Measurements from ENCODE around the gene BRAT1.
"Not testable (repeated sequence)": the region's sequence is repeated elsewhere in the genome, so short reads cannot be mapped to it uniquely, and the experiment has no call there.

The BRAT1 gene

DNA sequence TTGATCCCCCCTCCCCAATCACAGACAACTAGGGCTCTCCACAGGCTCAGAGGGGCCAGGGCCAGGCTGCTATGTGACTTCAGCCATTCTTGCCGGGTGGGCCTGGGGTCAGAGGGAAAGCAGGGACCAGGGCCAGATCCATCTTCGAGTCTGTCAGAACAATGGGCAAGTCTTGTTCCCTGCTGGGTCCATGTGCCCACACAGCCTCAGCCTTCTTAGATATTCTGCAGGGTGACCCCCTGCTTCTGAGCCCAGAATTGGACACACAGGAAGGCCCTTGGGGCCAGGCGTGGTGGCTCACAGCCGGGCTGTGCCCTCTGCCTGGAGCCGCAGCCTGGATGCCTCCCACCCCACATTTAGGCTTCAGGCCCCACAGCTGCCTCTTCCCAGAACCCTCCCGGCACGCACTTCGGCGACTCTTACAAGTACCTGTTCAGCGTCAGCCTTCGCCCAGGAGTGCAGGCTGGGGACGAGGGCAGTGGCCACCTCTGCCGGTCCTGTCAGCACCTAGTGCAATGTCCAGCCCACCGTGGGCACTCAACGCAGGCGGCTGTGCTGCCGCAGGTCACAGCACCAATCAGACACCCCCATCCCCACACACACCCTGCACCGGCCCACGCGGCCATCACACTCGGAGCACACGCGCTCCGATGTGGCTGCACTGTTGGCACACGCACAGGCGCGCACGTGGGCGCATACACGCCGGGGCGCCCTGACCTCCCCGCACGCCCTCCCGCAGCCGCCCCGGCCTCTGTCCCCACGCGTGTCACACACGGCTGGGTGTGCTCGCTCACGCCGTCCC is 24.1 kb downstream of the BRAT1 start:
- H3K4me3 ChIP-seq (ENCODE audit: low read depth, low read length): peak overlapping the region; percentile 11; the same call in 1 of the 2 replicates
- not testable (repeated sequence) for DNase-seq (ENCODE audit: low read depth)

DNA sequence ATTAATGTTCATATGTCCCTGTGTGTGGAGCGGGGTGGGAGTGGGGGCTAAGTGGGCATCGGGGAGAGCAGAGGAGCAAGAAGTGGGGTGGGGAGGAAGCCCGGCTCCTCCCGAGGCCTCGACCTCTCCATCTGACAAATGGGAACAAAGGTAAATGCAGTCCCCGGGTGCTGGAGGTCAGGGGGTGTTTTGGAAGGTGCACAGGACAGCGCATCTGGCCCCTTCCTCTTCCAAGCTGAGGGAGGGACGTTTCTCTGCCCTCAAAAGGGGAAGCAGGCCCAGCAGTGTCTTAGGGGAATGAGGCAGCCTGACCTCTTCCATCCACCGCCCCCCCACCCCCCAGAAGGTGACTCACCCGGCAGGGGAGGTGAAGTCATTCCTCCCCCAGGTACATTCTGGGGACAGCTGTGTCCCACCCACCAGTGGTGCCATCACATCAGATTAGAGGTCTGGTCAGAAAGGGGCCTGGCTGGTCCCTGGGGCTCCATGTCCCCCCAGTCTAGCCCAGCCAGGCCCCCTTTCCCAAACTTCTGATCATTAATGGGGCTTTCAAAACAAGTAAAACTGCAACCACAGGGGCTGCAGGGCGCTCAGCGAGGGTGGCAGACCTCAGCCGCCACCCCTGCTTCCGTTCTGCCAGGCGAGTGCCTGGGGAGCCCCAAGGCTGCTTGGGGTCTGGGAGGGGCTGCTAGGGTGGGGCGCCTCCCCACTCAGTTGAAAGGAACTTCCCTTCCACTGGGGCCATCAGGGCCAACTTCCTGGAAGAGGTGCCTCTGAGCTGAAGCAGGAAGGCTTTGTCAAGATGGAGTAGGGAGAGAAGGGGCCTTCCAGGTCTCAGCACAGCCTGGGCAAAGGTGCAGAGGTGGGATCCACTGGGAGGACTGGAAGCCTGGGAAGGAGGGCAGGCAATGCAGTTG is 25.0 kb downstream of the BRAT1 start:
- TF ChIP-seq, protein P1, sequence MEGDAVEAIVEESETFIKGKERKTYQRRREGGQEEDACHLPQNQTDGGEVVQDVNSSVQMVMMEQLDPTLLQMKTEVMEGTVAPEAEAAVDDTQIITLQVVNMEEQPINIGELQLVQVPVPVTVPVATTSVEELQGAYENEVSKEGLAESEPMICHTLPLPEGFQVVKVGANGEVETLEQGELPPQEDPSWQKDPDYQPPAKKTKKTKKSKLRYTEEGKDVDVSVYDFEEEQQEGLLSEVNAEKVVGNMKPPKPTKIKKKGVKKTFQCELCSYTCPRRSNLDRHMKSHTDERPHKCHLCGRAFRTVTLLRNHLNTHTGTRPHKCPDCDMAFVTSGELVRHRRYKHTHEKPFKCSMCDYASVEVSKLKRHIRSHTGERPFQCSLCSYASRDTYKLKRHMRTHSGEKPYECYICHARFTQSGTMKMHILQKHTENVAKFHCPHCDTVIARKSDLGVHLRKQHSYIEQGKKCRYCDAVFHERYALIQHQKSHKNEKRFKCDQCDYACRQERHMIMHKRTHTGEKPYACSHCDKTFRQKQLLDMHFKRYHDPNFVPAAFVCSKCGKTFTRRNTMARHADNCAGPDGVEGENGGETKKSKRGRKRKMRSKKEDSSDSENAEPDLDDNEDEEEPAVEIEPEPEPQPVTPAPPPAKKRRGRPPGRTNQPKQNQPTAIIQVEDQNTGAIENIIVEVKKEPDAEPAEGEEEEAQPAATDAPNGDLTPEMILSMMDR (IDR thresholded peaks at IDR 0.05; ENCODE audit: insufficient read depth, low read depth, low read length, missing control alignments): no peak
- peak; percentile 64 for DNase-seq (ENCODE audit: low read depth)
- H3K4me3 ChIP-seq (ENCODE audit: low read depth, low read length): peak overlapping the region; percentile 11; the same call in 1 of the 2 replicates

DNA sequence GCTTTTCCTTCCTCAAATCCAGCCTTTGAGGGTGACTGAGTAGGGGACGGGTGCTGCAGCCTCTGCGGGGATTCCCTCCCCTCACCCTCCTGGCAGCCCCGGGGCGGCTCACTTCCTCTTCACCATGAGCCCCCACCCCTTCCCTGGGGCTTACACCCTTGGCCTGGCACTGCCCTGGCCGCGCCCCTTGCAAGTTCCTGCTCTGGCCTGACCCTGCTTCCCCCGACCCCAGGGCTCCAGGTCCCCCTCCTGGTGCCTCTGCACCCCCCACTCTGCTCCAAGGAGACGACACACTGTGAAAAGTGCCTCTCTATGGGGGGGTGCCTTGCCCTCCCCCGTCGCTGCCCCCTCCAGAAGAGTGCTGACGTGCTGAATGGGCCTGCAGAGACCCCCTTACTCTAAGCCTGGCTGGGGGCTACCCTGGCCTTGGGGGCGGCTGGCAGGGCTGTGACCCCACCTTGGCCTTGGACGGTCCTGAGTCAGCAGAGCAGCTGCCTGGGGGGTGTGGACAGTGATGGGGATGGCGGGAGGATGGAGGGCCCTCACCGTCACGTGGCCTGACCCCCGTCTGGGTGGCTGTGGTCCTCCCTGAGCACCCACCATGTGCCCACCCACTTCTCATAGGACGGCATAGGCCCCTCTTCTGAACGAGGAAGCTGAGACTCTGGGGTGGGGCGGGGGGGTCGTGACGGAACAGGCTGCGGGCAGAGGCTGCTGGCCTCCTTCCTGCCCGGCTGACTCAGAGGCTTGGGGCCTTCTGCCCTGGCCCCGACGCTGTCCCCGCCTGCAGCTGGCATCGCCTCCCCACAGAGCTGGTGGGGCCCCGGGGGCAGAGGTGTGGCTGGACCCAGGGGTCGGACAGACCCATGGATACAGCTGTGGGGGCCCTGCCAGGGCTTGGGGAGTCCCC is 25.9 kb downstream of the BRAT1 start:
- no peak overlapping the region for H3K4me3 ChIP-seq (ENCODE audit: low read depth, low read length)
- DNase-seq (ENCODE audit: low read depth): peak; percentile 58
- TF ChIP-seq, protein P1 (IDR thresholded peaks at IDR 0.05; ENCODE audit: insufficient read depth, low read depth, low read length, missing control alignments): no peak

DNA sequence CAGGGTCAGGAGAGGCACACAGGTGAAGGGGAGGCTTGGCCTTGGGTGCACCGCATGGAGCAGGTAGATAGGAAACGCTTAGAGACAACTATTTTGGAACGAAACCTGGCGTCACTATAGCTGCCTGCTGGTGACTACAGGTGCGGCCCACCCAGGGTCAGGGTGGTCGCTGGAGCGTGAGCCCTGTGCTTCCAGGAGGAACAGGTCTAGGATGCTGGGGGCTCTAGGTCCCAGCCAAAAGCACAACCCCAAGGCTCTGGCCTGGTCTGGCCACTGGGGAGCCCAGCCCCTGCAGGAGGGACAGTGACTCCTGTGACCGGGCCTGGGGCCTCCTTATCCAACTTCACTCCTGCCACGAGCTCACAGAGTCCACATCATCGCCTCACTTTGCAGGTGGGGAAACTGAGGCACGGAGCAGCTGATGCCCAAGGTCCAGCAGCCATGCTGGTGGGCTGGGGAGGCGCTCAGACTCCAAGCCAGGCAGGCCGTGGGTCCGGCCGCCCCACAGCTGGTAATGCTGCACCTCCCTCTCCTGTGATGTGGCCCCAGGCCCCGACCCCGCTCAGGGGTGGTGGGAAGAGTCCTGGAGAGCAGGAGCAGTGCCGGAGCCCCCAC is 26.7 kb downstream of the BRAT1 start:
- DNase-seq (ENCODE audit: low read depth): no peak
- H3K4me3 ChIP-seq (ENCODE audit: low read depth, low read length): no peak overlapping the region
- TF ChIP-seq, protein P1 (IDR thresholded peaks at IDR 0.05; ENCODE audit: insufficient read depth, low read depth, low read length, missing control alignments): no peak

DNA sequence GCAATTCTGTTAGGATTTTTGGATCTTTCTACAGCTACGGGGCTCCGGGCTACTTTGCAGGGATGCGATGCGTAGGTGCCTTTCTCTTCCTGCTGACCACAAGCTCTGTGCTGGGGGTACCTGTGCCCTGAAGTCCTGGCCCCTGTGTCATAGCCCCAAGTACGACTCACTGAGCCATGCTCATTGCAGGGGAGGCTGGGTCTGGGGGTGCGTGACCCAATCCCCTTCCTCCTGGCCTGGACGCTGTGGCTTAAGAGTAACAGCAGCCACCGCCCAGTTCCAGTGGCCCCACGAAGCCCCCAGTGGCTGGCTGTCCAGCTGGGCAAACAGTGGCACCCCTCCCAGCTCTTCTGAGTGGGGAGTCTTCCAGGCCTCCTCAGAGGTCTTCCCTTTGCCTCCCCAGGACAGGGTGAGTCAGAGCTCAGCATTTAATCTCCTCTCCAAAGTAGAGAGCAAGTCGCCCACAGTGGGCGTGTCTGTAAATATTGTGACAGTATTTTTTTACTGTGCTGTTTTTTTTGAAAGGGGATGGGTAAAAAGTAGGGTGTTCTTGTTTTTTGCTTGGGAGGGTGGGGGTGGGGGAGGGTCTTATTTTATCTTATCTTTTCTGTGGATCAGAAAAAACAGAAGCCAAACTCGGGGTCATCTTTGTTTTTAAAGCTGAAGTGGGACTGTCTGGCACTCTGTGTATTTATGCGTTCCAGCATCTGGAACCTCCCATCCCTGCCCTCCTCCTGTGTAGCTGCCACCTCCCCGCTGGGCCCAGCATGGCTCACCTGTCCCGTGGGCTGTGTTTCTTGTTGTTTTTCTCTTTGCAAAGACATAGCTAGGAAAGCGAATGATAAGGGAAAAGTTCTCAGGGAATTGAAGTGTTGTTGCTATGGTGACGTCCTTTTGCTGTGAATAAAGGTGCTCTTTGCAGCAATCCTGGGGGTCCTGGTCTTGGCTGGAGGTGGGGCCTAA is 27.5 kb downstream of the BRAT1 start:
- no peak for DNase-seq (ENCODE audit: low read depth)
- no peak overlapping the region for H3K4me3 ChIP-seq (ENCODE audit: low read depth, low read length)
- TF ChIP-seq, protein P1 (IDR thresholded peaks at IDR 0.05; ENCODE audit: insufficient read depth, low read depth, low read length, missing control alignments): no peak

Data from GM12865 (cell line).